ENCODE data around the gene NPBWR2.

The NPBWR2 gene

DNA sequence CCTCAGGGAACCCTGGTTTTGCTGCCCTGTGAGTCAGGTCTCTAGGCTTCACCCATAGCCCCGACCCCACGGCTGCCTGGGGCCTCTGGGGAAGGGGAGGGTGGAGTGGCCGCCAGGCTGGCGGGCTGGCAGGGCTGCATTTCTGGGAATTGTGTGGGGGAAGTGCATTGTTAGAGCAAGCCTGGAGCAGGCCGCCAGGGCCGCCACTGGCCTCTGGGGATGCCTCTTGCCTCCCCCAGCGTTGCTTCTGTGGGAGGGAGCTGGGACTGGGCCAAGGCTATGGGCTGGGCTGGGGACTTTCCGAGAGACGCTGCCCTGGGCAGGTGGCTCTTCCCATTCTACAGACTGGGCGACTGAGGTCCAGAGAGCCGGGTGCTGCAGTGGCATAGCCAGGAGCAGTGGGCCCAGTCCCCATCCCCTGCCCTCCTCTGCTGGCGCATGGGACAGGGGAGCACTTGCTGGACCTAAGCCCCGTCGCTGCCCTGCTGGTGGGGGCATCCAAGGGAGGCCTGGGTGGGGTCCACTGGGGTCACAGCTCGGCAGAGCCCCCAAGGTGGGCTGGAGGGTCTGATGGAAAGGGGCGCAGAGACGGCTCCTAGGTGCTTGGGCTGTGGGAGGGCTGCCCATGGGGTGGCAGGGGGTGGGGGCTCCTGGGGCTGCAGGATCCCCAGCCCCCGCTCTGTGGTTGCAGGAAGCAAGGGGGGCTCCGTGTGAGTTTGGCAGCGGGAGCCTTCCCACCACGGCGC, 51.3 kb downstream of the NPBWR2 start:
- peak; percentile 50 for DNase-seq (ENCODE audit: low read depth)
- H3K4me3 ChIP-seq (ENCODE audit: low read depth, low read length) = no peak overlapping the region
- TF ChIP-seq POLR2A (IDR thresholded peaks at IDR 0.05; ENCODE audit: extremely low read depth, insufficient read length) (no peak), MYC (IDR thresholded peaks at IDR 0.05; ENCODE audit: low read depth, low read length) (no peak)
- TF ChIP-seq, protein P1, sequence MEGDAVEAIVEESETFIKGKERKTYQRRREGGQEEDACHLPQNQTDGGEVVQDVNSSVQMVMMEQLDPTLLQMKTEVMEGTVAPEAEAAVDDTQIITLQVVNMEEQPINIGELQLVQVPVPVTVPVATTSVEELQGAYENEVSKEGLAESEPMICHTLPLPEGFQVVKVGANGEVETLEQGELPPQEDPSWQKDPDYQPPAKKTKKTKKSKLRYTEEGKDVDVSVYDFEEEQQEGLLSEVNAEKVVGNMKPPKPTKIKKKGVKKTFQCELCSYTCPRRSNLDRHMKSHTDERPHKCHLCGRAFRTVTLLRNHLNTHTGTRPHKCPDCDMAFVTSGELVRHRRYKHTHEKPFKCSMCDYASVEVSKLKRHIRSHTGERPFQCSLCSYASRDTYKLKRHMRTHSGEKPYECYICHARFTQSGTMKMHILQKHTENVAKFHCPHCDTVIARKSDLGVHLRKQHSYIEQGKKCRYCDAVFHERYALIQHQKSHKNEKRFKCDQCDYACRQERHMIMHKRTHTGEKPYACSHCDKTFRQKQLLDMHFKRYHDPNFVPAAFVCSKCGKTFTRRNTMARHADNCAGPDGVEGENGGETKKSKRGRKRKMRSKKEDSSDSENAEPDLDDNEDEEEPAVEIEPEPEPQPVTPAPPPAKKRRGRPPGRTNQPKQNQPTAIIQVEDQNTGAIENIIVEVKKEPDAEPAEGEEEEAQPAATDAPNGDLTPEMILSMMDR (IDR thresholded peaks at IDR 0.05; ENCODE audit: low read depth, low read length) = no peak
- TF ChIP-seq, protein P2, sequence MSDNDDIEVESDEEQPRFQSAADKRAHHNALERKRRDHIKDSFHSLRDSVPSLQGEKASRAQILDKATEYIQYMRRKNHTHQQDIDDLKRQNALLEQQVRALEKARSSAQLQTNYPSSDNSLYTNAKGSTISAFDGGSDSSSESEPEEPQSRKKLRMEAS (IDR thresholded peaks at IDR 0.05; ENCODE audit: low read depth, low read length) = no peak

DNA sequence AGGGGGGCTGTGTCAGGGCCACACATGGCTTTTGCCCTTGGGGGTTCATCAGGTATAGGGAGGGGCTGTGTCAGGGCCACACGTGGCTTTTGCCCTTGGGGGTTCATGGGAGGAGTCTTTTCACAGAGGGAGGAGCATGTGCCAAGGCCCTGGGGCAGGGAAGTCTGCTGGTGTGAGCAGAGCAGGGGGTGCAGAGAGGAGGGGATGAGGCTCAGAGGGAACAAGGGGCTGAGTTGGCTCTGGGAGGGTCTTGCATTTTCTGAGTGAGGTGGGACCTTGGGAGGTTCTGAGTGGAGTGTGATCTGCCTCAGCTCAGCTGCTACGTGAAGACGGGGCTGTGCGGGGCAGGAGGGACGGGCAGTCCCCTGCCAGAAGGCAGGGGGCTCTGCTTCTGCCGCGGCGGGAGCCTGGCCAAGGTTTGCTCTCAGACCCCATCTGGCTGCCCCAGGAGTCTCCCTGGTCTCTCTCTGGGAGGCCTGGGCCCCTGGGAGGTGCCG, 51.9 kb downstream of the NPBWR2 start:
- TF ChIP-seq, protein P2 (IDR thresholded peaks at IDR 0.05; ENCODE audit: low read depth, low read length) = no peak
- TF ChIP-seq, protein P1 (IDR thresholded peaks at IDR 0.05; ENCODE audit: low read depth, low read length) = no peak
- TF ChIP-seq MYC (IDR thresholded peaks at IDR 0.05; ENCODE audit: low read depth, low read length) = no peak
- TF ChIP-seq POLR2A (IDR thresholded peaks at IDR 0.05; ENCODE audit: extremely low read depth, insufficient read length) = no peak
- H3K4me3 ChIP-seq (ENCODE audit: low read depth, low read length) = no peak overlapping the region

DNA sequence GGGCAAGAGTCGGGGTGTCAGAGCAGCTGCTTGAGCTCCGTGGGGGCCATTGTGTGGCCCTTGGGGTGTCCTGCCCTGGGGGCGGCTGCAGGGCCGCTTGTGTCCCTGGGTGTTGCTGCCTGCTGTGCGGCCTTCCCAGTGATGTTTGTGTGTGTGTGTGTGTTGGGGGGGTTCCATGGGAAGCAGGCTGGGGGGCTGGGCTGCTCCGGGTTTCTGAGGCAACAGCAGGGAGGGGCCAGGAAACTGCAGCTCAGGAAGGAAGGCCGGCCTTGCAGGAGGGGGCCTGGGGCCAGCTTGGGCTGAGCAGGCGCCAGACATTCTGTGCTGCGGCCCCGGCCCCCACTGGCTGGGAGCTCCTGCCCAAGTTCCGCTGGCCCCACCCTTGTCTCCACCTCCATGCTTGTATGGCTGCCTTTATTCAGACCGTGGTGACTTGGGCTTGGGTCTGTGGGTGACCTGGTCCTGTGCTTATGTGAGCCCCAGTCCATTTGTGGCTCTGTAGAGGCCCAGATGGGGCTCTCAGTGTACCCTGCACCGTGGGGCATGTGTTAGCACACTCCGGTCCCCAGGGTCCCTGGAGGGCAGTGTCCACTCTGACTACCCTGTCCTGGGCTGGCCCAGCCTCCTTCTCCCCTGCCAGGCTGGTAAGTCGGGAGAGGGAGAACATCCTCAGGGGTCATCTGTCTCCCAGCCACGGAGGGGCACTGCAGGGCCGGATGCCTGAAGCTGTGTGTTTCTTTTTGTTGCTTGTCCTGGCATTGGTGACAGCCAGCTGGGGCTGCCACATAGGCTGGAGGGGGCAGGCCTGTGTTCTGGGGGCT, 53.3 kb downstream of the NPBWR2 start:
- DNase-seq (ENCODE audit: low read depth) = no peak
- H3K4me3 ChIP-seq (ENCODE audit: low read depth, low read length) = no peak overlapping the region
- TF ChIP-seq, protein P1 (IDR thresholded peaks at IDR 0.05; ENCODE audit: low read depth, low read length) = no peak
- no peak for TF ChIP-seq MYC (IDR thresholded peaks at IDR 0.05; ENCODE audit: low read depth, low read length)
- TF ChIP-seq POLR2A (IDR thresholded peaks at IDR 0.05; ENCODE audit: extremely low read depth, insufficient read length) = no peak
- TF ChIP-seq, protein P2 (IDR thresholded peaks at IDR 0.05; ENCODE audit: low read depth, low read length) = no peak

More for the DNA sequence above, 51.9 kb downstream of the NPBWR2 start:
- DNase-seq (ENCODE audit: low read depth) = no peak
